HG03196 (cell line): ENCODE results near the gene PRAMEF18.
"Not testable (repeated sequence)": the region's sequence is repeated elsewhere in the genome, so short reads cannot be mapped to it uniquely, and the experiment has no call there.

ENCODE experiments used
- ATAC-seq: cut with Tn5 transposase; IDR thresholded peaks from one replicate; pipeline ENCODE4 v1.9.1; 2021; ENCODE audit not compliant: unreplicated experiment

Gene PRAMEF18

GRCh38 chr1:13208712-13209111, 17.2 kb downstream of the PRAMEF18 start:
- not testable (repeated sequence) for ATAC-seq

DNA sequence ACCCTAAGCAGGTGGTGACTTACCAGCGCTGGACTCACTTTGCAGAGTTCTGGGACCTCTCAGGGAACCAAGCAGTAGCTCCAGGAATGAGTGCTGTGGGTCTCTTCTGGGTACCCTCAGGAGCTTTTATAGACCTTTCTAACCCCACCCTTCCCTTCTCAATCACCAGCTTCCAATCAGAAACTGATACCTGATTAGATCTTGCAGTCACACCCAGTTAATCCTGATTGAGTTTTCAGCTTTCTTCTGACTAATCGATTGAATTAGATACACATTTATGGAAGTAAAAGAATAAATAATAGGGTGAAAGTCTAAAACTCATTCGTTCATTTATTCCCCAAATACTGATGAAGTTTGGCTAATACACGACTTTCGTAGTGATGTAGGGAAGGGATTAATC, 24.6 kb downstream of the PRAMEF18 start, which contains the start of gene PRAMEF13:
Gene PRAMEF13 (minus strand): TSS at position 101 of the 400 bp plus-strand sequence. CDS start 1,820 bp downstream, outside the sequence.
- not testable (repeated sequence) for ATAC-seq
